ENCODE results near the gene C4orf50.

GRCh38 chr4:5884796-5885195, 133.4 kb downstream of the C4orf50 start:
- TF ChIP-seq POLR2AphosphoS5 (IDR thresholded peaks at IDR 0.05; ENCODE audit: low read depth, low read length) (no peak), REST (IDR thresholded peaks at IDR 0.05; ENCODE audit: insufficient read depth in 1 of 2, low read depth in 2 of 2, low read length in 2 of 2) (no peak), SIN3A (IDR thresholded peaks at IDR 0.05; ENCODE audit: borderline replicate concordance, insufficient read depth, low read length) (no peak), TAF1 (IDR thresholded peaks at IDR 0.05; ENCODE audit: borderline replicate concordance, insufficient read depth, low read length) (no peak), FOXP2 (optimal IDR thresholded peaks at IDR 0.05; ENCODE audit: borderline replicate concordance, extremely low read depth, extremely low read length, insufficient read depth) (no peak)

All from PFSK-1 (cell line).